Transverse colon (tissue), 4 donors: Measurements from ENCODE around the gene D2HGDH.

Experiments
- CTCF ChIP-seq, 5 experiments: fragments of 200-600 bp in 3 of 5; fragments of 450-650 bp in 2 of 5; sonication (generic) in 3 of 5; IDR thresholded peaks; 1 replicate in 2 of 5; 2 replicates in 3 of 5; pipeline ENCODE4 v1.5.1; 2016 to 2017; ENCODE audit warnings: antibody characterized with exemption in 5 of 5, inconsistent platforms in 3 of 5, mild to moderate bottlenecking in 2 of 5, moderate library complexity in 1 of 5
- POLR2AphosphoS5 ChIP-seq, 3 donors: sonication (generic); formaldehyde crosslinking; IDR thresholded peaks; one replicate each; pipeline ENCODE4 v1.6.1; 2016; ENCODE audit warnings: antibody characterized with exemption in 3 of 3

- no peak for TF ChIP-seq POLR2AphosphoS5 (IDR thresholded peaks at IDR 0.05)
- TF ChIP-seq CTCF (IDR thresholded peaks at IDR 0.05): no peak
Observed at GRCh38 chr2:241736111-241736510, 1.7 kb downstream of the D2HGDH start.
